K562 (cell line): Measurements from ENCODE around the gene ANKRD11. TPM values are rescaled to one million over a fixed set of nuclear protein-coding genes. Genes with fewer than 3 reads are reported as not detected.
"Not testable (repeated sequence)": the region's sequence is repeated elsewhere in the genome, so short reads cannot be mapped to it uniquely, and the experiment has no call there.

ENCODE experiments used
- ATAC-seq: fragments of 200-7000 bp; cut with Tn5 transposase; 3 replicates; pipeline ENCODE4 v1.9.1; 2020; ENCODE audit warnings: moderate library complexity
- BruUV-seq: library from RNA; stranded (reverse); fragments of 400-500 nt; replicated peaks from 2 replicates; lab custom pipeline; 2021; lab: Mats Ljungman, UMichigan
- CTCF ChIA-PET: fragments of 300-600 bp; formaldehyde crosslinking; extraction: SDS; loops from one replicate; lab custom pipeline; 2021; ENCODE audit warnings: low intra/inter-chr PET ratio; lab: Yijun Ruan, JAX
- POLR2A ChIA-PET: fragments of 300-600, 350-650 bp; sonication (Branson Sonifier 250); formaldehyde crosslinking; extraction: SDS; loops from one replicate; lab custom pipeline; 2021; ENCODE audit warnings: antibody characterized with exemption, inconsistent platforms; lab: Yijun Ruan, JAX
- DNase-seq, 4 experiments: peaks; one replicate each; pipeline versions ENCODE4 v3.0.0 to v3.0.0-alpha.2; 2011 to 2018; ENCODE audit warnings: low spot score in 3 of 4, mixed read lengths in 3 of 4; ENCODE audit errors: extremely low read depth in 1 of 4
- FAIRE-seq: peaks from 2 replicates; lab custom pipeline; 2011; peaks lifted over from hg19 to GRCh38; lab: Jason Lieb, UNC
- H2AFZ ChIP-seq: 2 replicates; pipeline ENCODE4 v1.6.0; 2011; ENCODE audit warnings: low read depth, low read length, control low read depth, inconsistent platforms
- H3K27ac ChIP-seq: fragments of 200-600 bp; 3 replicates; pipeline ENCODE4 v1.8.0; 2011; ENCODE audit warnings: low read depth, mild to moderate bottlenecking, control low read depth, inconsistent platforms, low read length, moderate library complexity, mixed read lengths; ENCODE audit errors: extremely low read depth
- H3K27me3 ChIP-seq, 2 experiments: fragments of 300-600 bp in 1 of 2; 2 replicates in 1 of 2; 3 replicates in 1 of 2; pipeline versions ENCODE4 v1.6.0 to v1.8.0; 2011; ENCODE audit warnings: inconsistent platforms in 2 of 2, low read length in 2 of 2, mild to moderate bottlenecking in 1 of 2, mixed read lengths in 1 of 2, moderate library complexity in 1 of 2; ENCODE audit not compliant: control insufficient read depth in 2 of 2, insufficient read depth in 2 of 2
- H3K36me3 ChIP-seq: fragments of 300-600 bp; 3 replicates; pipeline ENCODE4 v1.8.0; 2011; ENCODE audit warnings: mild to moderate bottlenecking, low read length, inconsistent platforms; ENCODE audit not compliant: control insufficient read depth, insufficient read depth
- H3K4me1 ChIP-seq, 2 experiments: fragments of 200-600 bp in 1 of 2; replicated peaks in 1 of 2; 2 replicates in 1 of 2; 3 replicates in 1 of 2; pipeline versions ENCODE4 v1.5.1 to v1.8.0; 2011; ENCODE audit warnings: inconsistent platforms in 2 of 2, low read length in 2 of 2, mild to moderate bottlenecking in 1 of 2, mixed read lengths in 1 of 2, moderate library complexity in 1 of 2; ENCODE audit not compliant: control insufficient read depth in 2 of 2, insufficient read depth in 2 of 2
- H3K4me2 ChIP-seq: 2 replicates; pipeline ENCODE4 v1.6.1; 2011; ENCODE audit warnings: low read length, control low read depth, inconsistent platforms, mixed read lengths; ENCODE audit not compliant: insufficient read depth
- H3K4me3 ChIP-seq: fragments of 200-600 bp; sonication (generic), shearing (Covaris generic); 2 replicates; pipeline ENCODE4 v1.5.1; 2016; ENCODE audit warnings: control low read depth, inconsistent platforms
- H3K79me2 ChIP-seq: fragments of 200-600 bp; 3 replicates; pipeline ENCODE4 v1.8.0; 2011; ENCODE audit warnings: low read length, inconsistent platforms; ENCODE audit not compliant: control insufficient read depth, insufficient read depth
- H3K9ac ChIP-seq, 2 experiments: 2 replicates each; pipeline versions ENCODE4 v1.6.0 to v1.6.1; 2011; ENCODE audit warnings: low read depth in 2 of 2, low read length in 2 of 2, control low read depth in 1 of 2, inconsistent platforms in 1 of 2, mild to moderate bottlenecking in 1 of 2, mixed read lengths in 1 of 2; ENCODE audit not compliant: insufficient read depth in 1 of 2
- H3K9me1 ChIP-seq: one replicate; pipeline ENCODE4 v1.6.0; 2011; ENCODE audit warnings: inconsistent platforms, mild to moderate bottlenecking, low read length, moderate library complexity; ENCODE audit not compliant: control insufficient read depth, insufficient read depth
- H3K9me3 ChIP-seq: replicated peaks from 2 replicates; pipeline ENCODE4 v1.5.1; 2011; ENCODE audit warnings: low read depth, low read length, inconsistent platforms; ENCODE audit not compliant: control insufficient read depth, insufficient read depth
- H4K20me1 ChIP-seq: replicated peaks from 2 replicates; pipeline ENCODE4 v1.6.1; 2011; ENCODE audit warnings: low read length, inconsistent platforms, mixed read lengths; ENCODE audit not compliant: control insufficient read depth, insufficient read depth
- CAMTA2 ChIP-seq: fragments of 250-450 bp; sonication (Bioruptor Pico); conservative IDR thresholded peaks from 2 replicates; pipeline ENCODE4 v1.5.1; 2022
- CHCHD3 ChIP-seq: fragments of 250-450 bp; sonication (Bioruptor Pico); IDR thresholded peaks from 2 replicates; pipeline ENCODE4 v2.1.2; 2022; ENCODE audit warnings: mild to moderate bottlenecking
- FOXJ2 ChIP-seq: fragments of 200-800 bp; sonication (Bioruptor generic); IDR thresholded peaks from 2 replicates; pipeline ENCODE4 v1.6.1; 2016; ENCODE audit warnings: missing genetic modification characterization, missing compliant biosample characterization
- POLR2AphosphoS2 ChIP-seq: IDR thresholded peaks from 2 replicates; pipeline ENCODE4 v1.6.1; 2012; ENCODE audit warnings: low read length, improper control_type of control experiment
- WGBS: fragments of 100-300 bp; shearing (Covaris generic); methylation state at CpG from one replicate; pipeline ENCODE4 v1.1.6; 2016; ENCODE audit warnings: low coverage, mixed read lengths; ENCODE audit not compliant: insufficient coverage; ENCODE audit errors: missing lambda C conversion rate; 5-methylcytosine and 5-hydroxymethylcytosine counted together
- in situ Hi-C: fragments of 300-500 bp; cut with MboI; formaldehyde crosslinking; loops from 4 replicates; pipeline ENCODE4 v1.15.0; 2018; ENCODE audit warnings: inconsistent platforms, mixed read lengths
- intact Hi-C: fragments of 100-400 bp; cut with micrococcal nuclease; formaldehyde crosslinking; loops from 2 replicates; pipeline ENCODE4 v1.14.2; 2022
- polyA plus RNA-seq, 8 experiments: library from polyadenylated mRNA; depleted of rRNA in 4 of 8; stranded (reverse) in 5 of 8; unstranded in 3 of 8; fragments of >200 nt; fragmentation: Nextera tagmentation in 2 of 8; fragmentation: Illumina TruSeq in 1 of 8; extraction: Ambion mirVana in 2 of 8; extraction: Trizol in 1 of 8; gene quantifications; 2 replicates each; pipeline versions ENCODE4 v1.2.1 to v1.2.3, GENCODE V29; 2011 to 2014; ENCODE audit warnings: inconsistent platforms in 1 of 8, missing spikeins in 1 of 8
- total RNA-seq, 7 experiments: library from RNA; depleted of rRNA in 6 of 7; stranded (reverse); fragments of >200 nt in 6 of 7; fragmentation: Illumina TruSeq in 2 of 7; extraction: Trizol in 2 of 7; gene quantifications; 2 replicates each; pipeline versions ENCODE4 v1.2.1 to v1.2.3, GENCODE V29; 2011 to 2021; ENCODE audit warnings: low replicate concordance in 1 of 7
- TF ChIP-seq, protein P1 (sequence below): fragments of 450-650 bp; IDR thresholded peaks from 2 replicates; pipeline ENCODE4 v1.6.1; 2016
- TF ChIP-seq, protein P2 (sequence below), 2 experiments: IDR thresholded peaks in 1 of 2; conservative IDR thresholded peaks in 1 of 2; 2 replicates each; pipeline ENCODE4 v1.6.1; 2016; ENCODE audit warnings: low read depth in 2 of 2, mild to moderate bottlenecking in 1 of 2, missing compliant biosample characterization in 1 of 2, missing genetic modification characterization in 1 of 2, moderate library complexity in 1 of 2
- TF ChIP-seq, protein P3 (sequence below): fragments of 450-650 bp; conservative IDR thresholded peaks from 2 replicates; pipeline ENCODE4 v1.6.1; 2016; ENCODE audit warnings: missing genetic modification characterization, low read depth, mild to moderate bottlenecking, missing compliant biosample characterization, moderate library complexity

ANKRD11 gene
- total and polyA plus RNA-seq, 9 of the 15 experiments (the other 6 are each of a cell fraction or from before 2014, with no cell fraction given), result 4.7 to 126 (median 31.7) TPM

DNA sequence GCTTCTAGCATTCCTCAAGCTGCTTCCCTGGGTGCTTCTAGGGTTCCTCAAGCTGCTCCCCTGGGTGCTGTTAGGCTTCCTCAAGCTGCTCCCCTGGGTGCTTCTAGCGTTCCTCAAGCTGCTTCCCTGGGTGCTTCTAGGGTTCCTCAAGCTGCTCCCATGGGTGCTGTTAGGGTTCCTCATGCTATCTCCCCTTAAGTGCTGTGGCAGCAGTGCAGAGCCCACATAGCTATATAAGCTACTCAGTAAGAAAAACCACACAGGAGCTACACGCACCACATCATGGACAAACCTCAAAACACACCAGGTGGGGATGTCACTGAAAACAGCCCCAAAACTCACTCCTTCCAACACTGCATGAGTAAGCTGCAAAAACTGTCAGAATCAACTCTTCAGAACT, 35.2 kb downstream of the ANKRD11 start (continued):
- TF ChIP-seq, protein P1, sequence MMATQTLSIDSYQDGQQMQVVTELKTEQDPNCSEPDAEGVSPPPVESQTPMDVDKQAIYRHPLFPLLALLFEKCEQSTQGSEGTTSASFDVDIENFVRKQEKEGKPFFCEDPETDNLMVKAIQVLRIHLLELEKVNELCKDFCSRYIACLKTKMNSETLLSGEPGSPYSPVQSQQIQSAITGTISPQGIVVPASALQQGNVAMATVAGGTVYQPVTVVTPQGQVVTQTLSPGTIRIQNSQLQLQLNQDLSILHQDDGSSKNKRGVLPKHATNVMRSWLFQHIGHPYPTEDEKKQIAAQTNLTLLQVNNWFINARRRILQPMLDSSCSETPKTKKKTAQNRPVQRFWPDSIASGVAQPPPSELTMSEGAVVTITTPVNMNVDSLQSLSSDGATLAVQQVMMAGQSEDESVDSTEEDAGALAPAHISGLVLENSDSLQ, result no peak
- TF ChIP-seq POLR2AphosphoS2, result no peak
- TF ChIP-seq FOXJ2, result no peak
- TF ChIP-seq CHCHD3, result no peak
- TF ChIP-seq, protein P2, sequence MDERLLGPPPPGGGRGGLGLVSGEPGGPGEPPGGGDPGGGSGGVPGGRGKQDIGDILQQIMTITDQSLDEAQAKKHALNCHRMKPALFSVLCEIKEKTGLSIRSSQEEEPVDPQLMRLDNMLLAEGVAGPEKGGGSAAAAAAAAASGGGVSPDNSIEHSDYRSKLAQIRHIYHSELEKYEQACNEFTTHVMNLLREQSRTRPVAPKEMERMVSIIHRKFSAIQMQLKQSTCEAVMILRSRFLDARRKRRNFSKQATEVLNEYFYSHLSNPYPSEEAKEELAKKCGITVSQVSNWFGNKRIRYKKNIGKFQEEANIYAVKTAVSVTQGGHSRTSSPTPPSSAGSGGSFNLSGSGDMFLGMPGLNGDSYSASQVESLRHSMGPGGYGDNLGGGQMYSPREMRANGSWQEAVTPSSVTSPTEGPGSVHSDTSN (CRISPR knock-in tag; IDR thresholded peaks at IDR 0.05; ENCODE audit: low read depth), result no peak
- TF ChIP-seq, protein P2 (tag; conservative IDR thresholded peaks at IDR 0.05; ENCODE audit: low read depth), result no peak
- TF ChIP-seq, protein P3, sequence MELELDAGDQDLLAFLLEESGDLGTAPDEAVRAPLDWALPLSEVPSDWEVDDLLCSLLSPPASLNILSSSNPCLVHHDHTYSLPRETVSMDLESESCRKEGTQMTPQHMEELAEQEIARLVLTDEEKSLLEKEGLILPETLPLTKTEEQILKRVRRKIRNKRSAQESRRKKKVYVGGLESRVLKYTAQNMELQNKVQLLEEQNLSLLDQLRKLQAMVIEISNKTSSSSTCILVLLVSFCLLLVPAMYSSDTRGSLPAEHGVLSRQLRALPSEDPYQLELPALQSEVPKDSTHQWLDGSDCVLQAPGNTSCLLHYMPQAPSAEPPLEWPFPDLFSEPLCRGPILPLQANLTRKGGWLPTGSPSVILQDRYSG, result no peak
- TF ChIP-seq CAMTA2 (CRISPR knock-in tag), result no peak

DNA sequence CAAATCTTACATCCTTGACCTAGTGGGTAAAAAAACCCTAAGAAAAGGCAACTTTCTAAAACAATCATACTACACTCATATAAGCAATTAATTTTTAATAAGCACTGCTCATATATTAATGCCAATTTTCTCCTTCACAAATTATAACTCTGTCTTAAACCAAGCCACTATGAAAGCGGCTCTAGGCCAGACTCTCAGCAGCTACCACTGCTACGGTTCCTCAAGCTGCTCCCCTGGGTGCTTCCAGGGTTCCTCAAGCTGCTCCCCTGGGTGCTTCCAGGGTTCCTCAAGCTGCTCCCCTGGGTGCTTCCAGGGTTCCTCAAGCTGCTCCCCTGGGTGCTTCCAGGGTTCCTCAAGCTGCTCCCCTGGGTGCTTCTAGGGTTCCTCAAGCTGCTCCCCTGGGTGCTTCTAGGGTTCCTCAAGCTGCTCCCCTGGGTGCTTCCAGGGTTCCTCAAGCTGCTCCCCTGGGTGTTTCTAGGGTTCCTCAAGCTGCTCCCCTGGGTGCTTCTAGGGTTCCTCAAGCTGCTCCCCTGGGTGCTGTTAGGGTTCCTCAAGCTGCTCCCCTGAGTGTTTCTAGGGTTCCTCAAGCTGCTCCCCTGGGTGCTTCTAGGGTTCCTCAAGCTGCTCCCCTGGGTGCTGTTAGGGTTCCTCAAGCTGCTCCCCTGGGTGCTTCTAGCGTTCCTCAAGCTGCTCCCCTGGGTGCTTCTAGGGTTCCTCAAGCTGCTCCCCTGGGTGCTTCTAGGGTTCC, 35.8 kb downstream of the ANKRD11 start:
- peaks cover 16% of the 10 kb centered on the region for H3K9me1 ChIP-seq
- BruUV-seq, CTCF ChIA-PET, H3K9me3 ChIP-seq, H3K36me3 ChIP-seq, DNase-seq, H3K9ac ChIP-seq, H3K4me3 ChIP-seq, FAIRE-seq, ATAC-seq, H2AFZ ChIP-seq, in situ Hi-C loops, H3K27me3 ChIP-seq: not testable (repeated sequence)
- POLR2A ChIA-PET, result interaction anchor here (0.7 to 1.8 kb wide), 4 partner anchors 8 to 18 kb away, joined by 3 to 6 read pairs (median 4); no protein-coding TSS in a partner anchor
- intact Hi-C loops, result loop anchor here (10.0 kb wide), 1 partner anchor 50 kb away; the partner anchor contains the start of gene SPG7
- peak overlapping the region; percentile 26; the same call in 1 of the 2 replicates for H3K4me2 ChIP-seq
- WGBS, result 83% methylated on average over 3 of the region's 3 CpGs
- H3K4me1 ChIP-seq, result peaks cover 17 to 32% of the 10 kb centered on the region in 2 experiments
- H4K20me1 ChIP-seq, result peaks cover 65% of the 10 kb centered on the region
- H3K79me2 ChIP-seq, result peaks cover 91% of the 10 kb centered on the region
- peak overlapping the region; percentile 32; the same call in 1 of the 3 replicates for H3K27ac ChIP-seq
